Glomerular visceral epithelial cell (primary cell): ENCODE results near the gene PLXND1.
"Not testable (repeated sequence)": the region's sequence is repeated elsewhere in the genome, so short reads cannot be mapped to it uniquely, and the experiment has no call there.

Experiments
- DNase-seq: peaks from one replicate; pipeline ENCODE4 v3.0.0-alpha.2; 2016; ENCODE audit errors: extremely low spot score

Gene PLXND1

DNA sequence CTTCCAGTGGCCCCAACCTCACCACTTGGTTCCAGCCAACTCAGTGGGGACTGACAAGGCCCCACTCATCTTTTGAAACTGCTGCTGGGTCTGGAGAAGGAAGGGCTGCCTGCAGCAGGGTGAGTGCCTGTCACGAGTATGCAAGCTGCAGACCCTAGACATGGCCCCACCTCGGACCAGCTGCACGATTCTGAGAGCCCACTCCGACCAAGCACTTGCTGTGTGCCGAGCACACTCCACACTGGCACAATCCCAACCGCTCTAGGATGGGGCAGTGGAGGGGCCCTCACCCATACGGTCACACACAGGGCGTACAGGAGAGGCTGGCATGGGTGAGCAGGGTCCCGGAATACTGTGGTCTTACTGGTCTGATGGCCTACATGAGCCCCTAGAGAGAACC, 8.0 kb upstream of the PLXND1 start:
- DNase-seq, result no peak

DNA sequence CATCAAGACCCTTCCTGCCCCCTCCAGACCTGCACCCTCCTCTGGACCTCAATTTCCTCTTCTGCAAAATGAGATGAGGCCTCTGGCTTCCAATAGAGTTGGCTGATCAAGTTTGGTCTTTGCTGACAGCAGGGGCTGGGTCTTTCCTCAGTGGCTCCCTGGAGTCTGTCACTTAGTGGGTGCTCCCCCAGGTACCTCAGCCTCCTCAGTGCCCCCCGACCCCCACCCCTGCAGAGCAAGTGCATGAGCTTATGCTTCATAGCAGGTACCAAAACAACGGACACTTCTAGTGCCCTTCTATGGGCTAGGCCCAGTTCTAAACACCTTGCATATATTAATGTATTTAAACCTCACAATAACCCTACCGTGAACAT, 6.9 kb upstream of the PLXND1 start:
- DNase-seq, result no peak

DNA sequence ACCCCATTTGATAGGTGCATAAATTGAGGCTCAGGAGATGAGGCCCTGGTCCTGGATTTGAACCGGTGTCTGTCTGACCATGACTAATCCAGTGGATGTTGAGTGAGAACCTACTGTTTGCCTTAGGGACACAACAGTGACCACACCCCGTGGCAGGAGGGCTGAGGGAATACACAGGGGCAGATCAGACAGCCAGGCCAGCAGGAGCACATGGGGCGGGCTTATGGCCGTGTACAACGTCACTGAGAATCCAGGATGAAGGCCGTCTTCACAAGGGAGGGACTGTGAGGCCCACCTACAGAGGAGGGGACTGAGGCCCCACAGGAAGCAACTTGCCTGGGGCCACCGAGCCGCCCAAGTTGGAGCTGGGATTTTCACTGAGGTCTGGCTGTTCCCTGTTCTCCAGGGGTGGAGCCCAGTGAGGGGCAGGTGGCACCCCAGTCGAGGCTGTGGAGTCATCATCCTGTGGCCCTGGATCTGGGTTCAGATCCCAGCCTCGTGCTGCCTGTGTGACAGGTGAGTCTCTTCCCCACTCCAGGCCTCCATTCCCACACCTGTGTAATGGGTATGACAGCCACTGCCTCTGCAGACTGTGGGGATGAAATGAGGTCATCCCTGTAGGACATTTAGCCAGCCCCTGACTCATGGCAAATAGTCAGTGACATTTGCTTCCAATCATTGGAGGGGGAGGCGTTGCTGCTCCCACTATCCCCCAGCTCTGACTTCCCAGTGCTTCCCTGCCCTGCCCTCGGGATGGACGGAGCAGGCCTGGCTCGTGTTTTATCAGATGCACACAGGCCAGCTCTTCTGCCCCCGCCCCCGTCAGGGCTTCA, 6.3 kb upstream of the PLXND1 start:
- no peak for DNase-seq

DNA sequence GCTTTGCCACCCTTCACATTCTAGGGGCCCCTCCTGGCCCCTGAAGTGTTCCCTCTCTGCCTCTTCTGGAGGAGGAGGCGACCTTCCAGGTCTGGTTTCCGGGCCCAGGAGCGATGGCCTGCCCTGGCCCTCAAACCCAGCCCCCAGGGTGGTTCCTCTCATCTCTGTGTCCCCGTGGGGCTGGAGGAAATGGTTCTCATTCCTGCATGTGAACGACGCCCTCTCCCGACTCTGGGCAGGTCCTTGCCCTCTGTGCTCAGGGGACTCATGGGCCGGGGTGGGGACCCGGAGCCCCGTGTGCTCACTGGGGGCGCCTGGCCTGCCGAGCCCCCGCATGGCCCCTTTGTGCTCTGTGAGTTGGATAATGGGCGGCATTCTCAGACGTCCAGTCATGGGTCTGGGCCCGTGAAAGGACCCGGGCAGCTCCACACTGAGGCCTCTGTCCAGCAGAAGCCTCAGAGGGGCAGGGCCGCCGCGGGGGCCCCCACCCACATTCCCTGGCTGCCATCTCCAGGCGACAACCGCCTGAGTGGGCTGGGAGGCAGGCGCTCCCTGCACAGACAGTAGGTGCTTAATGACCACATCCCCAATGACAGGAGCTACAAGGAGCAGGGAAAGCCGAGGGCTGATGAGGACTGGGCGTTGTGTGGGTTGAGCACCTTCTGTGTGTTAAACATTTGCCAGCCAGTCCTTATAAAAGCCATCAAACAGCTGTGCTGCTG, 5.5 kb upstream of the PLXND1 start:
- DNase-seq, result peak; percentile 73

DNA sequence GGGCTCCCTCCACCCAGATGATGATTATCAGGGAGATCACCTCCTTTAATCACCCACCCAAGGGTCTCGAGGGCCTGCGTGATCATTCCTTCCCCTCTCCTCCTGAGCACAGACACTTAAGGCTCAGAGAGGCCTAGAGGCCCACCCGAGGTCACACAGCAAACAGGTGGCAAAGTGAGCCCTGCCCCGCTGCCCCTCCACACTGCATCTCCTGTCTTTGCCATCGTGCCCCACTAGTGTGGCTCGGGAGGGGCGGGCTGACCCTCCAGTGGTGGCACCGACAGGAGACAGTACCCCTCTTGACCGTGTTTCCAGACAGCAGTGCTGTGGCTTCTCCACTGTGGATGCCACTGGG, 4.9 kb upstream of the PLXND1 start:
- DNase-seq, result no peak

DNA sequence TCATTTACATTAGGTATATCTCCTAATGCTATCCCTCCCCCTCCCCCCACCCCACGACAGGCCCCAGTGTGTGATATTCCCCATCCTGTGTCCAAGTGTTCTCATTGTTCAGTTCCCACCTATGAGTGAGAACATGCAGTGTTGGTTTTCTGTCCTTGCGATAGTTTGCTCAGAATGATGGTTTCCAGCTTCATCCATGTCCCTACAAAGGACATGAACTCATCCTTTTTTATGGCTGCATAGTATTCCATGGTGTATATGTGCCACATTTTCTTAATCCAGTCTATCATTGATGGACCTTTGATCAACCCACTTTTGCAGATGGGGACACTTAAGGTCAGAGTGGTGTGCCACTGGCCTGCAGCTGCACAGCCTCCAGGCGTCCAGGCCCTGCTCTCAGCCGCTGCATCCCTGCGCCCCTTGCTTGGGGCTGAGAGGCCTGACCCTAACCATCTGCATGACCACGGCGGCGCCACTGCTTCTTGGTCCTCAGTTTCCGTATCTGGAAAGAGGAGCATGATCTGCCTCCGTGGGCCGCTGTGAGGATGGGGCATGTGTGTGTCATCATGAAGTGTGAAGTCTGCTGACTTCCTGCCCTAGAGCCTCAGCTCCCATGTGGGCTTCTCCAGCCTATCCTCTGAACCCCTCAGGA, 4.4 kb upstream of the PLXND1 start:
- not testable (repeated sequence) for DNase-seq

DNA sequence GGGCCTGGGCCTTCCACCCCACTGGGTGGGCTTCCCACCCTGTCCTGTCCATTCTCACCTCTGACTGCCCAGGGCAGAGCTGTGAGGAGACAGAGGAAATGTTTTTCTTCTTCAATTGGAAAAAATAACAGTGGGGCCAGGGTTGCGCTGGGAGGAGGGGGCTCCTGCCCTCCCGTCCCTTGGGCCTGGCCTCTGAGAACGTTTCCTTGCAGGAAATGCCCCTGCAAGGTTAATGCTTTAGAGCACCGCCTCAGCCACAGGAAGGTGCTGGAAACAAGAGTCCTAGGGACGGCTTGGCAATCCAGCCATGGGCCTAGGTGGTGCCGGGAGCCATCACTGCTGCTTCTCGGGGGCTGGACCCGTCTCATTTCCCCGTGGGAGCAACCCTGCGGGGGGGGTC, 3.8 kb upstream of the PLXND1 start:
- no peak for DNase-seq

DNA sequence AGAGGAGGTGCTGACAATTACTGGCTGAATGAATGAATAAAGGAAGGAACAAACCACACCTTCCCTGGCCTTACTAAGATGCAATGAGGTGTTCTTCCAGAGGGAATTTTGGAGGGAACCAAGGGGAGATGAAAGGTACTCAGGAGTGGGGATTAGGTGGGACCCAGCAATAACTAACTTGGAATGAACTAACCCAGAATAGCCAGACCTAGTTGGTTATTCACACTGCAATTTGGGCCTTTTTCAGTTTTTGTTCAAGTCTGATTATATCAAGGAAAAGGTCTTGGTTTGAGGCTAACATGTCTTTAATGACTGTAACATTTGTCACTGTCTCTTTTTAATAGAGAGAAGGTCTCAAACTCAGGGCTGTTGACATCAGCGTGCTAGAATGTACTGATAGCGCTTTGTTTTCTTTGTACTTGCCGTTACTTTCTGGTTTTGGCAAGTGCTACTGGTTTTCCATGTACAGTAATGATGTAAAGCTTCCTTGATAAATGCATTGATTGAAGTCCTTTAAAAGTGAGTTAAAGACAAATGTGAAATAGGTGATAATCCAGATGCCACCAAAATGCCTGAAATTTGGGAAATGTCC, 3.2 kb upstream of the PLXND1 start:
- DNase-seq, result no peak

DNA sequence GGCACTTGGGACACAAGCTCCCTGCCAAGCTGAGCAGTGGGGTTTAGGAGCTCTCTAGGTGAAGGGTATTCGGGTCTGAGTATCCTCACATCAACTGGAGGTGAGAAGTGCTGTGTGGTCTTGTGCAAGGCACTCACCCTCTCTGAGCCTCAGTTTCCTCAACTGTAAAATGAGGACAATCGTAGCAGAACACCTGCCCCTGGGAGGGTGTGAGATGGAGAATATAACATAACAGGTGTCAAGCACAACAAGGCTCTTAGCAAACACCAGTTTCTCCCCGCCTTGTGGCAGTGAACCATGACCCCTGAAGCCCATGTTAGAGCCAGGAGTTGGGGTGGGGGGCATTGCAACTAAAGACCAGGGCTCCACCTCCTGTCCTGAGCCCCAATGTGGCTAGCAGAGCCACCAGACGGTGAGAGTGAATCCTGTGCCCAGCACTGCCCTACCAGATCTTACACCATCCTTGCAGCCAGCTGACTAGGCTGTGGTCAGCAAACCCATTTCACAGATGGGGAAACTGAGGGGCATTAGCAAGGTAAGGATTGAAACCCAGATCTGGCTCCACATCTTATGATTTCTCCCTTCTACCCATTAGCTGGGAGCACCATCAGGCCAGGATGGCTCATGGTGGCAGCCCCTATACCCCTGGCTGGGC, 2.6 kb upstream of the PLXND1 start:
- no peak for DNase-seq

DNA sequence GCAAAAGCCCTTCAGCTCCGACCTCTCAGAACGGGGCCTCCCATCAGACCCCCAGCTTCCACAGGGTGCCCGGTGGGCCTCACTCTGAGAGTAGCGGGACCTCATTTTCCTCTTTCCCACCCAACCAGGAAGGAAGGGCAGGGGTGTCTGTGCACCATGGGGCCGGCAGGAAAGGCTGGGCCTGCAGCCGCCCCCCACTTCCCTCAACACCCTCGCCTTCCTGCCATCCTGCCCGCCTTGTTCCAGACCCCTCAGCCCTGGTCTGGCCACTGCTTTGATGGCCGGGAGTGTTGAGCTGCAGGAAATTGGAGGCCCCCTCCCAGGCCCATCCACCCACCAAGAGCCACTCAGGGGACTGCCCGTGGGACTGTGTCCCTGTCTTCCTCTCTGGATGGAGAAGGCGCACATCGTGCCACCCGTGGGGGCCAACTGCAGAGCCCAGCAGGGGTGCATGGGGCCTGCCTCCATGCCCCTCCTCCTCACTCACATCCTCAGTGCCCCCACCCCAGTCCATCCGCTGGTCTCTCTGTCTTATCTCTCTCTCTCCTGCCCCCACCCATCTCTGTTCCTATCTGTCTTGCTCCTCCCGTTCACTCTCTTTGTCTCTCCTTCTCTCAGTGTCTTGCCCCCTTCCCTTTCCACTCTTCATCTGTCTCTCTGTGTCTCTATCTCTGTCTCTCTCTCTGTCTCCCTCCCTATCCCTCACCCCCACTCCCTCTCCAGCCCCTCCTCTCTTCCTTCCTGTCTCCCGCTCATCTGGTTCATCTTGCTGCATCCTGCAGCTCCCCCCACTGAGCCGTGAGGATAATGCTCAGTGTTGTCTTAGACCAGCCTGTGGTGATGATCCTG, 1.8 kb upstream of the PLXND1 start:
- peak; percentile 52 for DNase-seq

DNA sequence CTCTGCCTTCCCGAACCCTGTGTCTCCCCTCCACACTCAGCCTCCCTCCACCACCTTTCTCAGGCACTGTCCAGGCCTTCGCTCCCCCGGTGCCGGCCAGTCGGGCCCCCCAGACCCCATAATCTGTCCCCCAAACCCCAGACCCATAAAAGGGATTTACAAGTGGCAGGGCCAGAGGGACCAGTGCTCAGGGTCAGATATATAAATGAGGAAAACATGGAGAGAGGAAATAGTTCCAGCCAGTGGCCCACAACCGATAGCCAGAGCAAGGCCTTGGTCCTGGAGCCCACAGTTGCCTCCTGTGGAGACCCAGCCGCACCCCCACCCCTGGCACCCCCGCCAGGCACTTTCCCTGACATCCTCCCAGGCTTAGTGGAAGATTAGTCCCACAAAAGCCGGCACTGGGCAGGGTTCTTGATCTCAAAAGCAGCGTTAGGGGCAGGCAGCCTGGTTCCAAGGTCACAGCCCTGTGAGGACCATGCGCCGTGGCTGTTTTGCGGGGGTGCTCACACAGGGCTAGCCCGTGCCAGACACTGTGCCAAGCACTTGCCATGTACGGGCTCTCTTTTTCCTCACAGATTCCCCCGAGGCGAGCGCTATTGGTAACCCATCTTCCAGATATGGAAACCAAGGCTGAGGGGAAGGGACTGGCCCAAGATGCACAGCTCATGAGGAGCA, 1.1 kb upstream of the PLXND1 start:
- DNase-seq, result no peak

DNA sequence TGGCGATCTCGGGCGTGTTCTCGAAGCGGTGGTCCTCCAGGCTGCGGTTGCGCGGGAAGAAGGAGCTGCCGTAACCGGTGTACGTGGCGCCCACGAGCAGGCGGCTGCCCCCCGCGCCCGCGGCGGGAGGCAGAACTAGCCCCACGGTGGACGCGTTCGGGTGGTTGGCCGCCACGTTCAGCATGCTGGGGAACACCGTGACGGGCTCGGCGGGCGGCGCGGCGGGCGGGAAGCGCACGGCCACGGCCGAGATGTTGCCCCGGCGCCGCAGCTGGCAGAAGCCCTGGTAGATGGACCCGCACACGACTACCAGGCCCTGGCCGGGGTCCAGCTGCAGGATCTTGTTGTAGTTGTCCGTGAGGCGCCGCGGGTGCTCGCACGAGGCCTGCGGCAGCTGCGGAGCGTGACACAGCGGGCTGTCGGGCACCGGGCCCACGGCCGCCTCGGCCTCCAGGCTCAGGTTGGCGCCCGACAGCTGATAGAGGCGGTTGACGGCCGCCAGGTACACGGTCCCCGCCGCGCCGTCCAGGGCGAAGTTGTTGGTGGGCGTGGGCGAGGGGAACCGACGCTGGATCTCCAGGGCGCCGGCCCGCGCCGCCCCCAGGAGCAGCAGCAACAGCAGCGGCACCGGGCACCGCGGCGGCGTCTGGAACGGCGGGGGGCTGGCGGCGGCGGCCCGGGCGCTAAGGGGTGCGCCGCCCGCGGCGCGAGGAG, 397 bp downstream of the PLXND1 start:
- peak; percentile 30 for DNase-seq

DNA sequence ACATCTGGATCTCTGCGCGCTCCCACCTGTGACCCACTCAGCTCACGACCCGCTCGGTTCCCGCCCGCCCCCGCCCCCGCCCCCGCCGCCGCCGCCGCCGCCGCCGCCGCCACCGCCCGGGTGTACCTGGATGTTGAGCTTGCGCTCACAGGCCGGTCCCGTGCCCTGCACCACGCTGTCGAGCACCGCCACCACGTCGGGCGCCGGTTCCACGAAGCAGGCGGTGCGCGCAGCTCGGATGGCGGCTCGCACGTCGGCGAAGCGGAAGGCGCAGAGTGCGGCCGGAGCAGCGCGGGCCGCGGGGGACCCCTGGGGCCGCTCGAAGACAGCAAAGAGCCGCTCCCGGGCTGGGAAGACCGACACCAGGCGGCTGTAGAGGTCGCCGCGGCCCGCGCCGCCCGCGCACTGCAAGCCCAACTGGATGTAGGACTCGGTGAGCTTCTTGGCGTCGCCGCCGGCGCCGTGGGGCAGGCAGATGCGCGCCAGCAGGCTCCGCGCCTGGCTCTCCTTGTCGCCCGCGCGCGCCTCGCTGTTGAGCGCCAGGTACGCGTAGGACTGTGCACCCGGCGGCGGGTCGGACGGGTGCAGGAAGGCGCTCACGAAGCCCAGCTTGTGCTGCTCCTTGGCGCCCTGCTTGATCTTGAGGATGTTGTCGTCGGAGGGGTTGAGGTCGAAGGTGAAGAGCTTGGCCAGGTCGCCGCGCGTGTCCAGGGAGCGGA, 1.1 kb downstream of the PLXND1 start:
- DNase-seq, result peak; percentile 42

DNA sequence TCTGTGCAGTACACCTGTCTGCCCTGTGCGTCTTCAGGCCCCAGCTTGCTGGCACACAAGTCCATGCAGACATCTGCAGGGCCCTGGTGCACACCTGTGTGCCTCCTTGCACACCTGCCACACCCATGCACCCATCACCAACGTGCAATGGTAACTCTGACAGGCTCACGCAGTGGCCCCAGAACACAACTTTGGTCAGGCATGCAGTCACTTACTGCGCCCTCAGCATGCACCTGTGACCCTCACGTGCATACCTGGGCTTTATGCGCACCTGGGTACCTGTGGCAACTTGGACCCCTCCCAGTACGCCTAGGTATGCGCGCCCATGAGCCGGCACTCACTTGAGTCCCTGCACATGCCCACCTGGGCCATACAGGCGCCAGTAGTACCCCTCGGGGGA, 1.7 kb downstream of the PLXND1 start:
- no peak for DNase-seq

DNA sequence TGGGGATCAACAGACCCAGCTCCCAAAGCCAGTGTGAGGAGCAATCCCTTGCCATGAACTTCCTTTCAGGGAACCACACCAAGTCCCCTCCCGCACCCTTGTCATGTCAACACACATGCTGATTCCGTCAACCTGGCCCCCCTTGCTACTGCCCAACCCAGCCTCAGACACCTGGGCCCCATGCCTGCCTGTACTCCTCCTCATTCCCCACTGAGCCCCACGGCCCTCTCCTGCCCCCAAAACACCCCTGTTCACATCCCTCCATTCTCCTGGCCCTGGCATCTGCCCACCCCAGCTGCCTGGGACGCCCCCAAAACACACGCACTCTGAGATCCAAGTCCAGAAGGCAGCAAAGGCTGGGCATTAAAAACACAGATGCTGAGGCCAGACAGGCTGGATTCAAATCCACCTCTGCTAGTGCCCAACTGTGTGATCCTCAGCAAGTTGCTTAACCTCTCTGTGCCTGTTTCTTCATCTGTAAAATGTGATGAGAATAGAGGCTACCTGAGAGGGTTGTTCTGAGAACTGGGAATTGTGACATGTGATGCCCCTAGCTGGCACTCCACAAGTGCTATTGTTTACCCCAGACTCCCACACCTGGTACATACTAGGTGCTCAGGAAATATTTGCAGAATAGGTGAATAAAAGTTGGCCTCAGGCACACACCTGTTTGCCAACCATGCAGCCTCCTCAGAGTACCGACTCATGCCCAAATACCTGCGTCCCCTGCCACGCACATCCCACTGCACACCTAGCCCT, 2.3 kb downstream of the PLXND1 start:
- DNase-seq, result no peak

DNA sequence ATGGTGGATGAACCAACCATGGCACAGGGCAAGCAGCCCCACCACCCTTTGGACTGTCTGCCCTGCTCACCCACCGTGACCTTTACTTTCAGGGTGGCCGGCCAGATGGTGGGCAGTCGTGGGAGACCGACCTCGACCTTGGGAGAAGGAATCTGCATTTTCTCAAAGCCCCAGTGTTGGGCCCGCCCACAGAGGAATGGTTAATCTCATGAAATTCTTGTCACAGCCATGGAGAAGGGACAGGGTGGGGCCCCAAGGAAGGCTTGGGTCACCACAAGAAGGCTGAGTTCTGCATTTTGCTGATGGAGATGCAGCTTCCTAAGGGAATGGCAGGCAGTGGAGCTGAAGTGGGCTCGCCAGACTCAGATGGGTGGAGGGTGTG, 2.9 kb downstream of the PLXND1 start:
- DNase-seq, result no peak

DNA sequence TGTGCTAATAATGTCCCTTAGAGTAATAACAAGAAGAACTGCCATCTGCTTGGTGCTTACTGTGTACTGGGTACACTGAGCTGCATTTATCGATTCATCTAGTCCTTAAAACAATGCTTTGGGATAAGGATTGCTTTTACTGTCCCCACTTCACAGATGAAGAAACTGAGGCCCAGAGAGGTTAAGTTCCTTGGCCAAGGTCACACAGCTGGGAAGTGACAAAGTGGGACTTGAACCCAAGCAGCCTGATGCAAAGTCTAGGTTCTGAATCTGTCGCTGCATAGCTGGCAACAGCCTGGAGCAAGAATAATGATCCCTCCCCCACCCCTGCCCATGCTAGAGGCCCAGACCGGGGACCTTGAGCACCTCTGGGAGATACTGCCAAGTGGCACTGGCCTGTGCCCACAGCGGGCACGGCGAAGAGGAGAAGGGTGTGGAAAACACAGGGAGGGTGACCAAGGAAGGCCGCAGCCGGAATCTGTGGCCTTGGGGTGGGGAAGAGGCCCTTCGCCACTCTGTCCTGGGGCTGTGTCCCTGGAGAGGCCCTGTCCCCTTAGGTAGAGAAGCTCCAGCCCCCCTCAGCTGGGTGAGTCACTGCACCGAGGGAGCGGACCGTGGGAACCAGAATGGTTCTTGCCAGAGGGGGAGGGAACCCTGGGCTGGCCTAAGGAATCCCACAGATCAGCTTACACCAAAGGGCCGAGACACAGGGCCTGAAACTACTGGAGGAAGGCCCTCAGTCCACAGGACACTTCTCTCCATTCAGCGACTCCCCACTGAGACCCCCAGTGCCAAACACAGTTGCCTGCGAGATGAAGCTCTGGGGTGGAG, 3.5 kb downstream of the PLXND1 start:
- peak; percentile 82 for DNase-seq

DNA sequence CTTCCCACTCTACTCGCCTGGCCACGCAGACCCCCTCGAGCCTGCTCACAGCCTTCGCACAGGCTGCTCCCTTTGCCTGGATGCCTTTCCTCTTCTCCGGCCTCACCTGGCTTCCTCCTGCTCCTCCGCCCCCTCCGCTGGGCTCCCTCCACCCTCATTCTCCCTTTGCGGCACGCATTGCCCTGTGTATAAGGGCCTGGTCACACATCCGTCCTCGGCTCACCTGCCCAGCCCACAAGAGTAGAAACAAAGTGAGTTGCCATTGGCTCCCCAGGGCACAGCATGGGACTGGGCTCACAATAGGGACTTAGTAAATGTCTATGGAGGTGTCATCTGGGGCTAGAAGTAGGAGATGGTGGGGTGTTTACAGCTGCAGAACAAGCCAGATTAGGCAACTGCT, 4.2 kb downstream of the PLXND1 start:
- no peak for DNase-seq
